ENCODE measurements around the gene FER.
"Not testable (repeated sequence)": the region's sequence is repeated elsewhere in the genome, so short reads cannot be mapped to it uniquely, and the experiment has no call there.

FER gene

DNA sequence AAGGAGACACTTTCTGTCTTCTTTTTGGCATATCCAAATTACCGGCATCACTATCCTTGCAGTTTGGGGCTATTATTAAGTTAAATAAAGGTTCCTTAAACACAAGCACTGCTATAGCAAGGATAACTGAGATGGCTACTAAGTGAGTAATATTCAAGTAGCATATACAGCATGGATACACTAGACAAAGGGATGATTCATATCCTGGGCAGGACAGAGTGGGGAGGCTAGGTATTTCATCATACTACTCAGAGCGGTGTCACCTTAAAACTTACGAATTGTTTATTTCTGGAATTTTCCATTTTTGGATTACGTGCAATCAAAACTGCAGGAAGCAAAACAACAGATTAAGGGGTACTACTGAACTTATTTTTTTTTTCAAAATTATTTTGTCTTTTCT, 54.1 kb downstream of the FER start:
- DNase-seq: no peak

- DNase-seq: no peak
These were observed 63.0 kb downstream of the FER start for GRCh38 chr5:108810717-108811116.

GRCh38 chr5:108813673-108814072, 66.0 kb downstream of the FER start:
- no peak for DNase-seq

GRCh38 chr5:108814551-108814950, 66.9 kb downstream of the FER start:
- DNase-seq: no peak

DNA sequence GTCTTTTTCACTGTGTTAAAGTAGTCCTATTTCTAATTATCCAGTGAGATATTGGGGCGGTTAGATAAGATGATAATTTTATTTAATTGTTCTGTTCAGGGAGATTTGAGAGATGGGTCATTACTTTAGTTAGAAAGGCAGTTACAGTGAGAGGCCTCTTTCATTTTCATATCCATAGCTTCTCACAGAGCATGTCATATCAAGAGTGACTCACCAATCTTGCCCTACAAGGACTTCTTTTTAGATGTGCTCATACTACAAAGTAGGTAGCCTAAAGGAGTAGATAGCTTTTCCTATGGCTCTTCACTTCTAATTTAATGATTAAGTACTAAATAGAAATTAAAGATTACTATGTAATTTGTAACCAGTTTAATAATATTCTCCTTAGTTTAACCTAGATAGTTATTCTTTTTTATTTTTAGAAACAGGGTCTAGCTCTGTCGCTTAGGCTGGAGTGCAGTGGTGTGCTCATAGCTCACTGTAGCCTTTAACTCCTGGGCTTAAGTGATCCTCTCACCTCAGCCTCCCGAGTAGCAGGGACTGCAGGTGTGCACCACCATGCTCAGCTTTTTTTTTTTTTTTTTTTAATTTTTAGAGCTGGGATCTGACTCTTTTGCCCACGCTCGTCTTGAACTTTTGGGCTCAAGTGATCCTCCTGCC, 71.0 kb downstream of the FER start:
- no peak for DNase-seq

- no peak for DNase-seq
These were observed 73.3 kb downstream of the FER start for GRCh38 chr5:108820983-108821382.

DNA sequence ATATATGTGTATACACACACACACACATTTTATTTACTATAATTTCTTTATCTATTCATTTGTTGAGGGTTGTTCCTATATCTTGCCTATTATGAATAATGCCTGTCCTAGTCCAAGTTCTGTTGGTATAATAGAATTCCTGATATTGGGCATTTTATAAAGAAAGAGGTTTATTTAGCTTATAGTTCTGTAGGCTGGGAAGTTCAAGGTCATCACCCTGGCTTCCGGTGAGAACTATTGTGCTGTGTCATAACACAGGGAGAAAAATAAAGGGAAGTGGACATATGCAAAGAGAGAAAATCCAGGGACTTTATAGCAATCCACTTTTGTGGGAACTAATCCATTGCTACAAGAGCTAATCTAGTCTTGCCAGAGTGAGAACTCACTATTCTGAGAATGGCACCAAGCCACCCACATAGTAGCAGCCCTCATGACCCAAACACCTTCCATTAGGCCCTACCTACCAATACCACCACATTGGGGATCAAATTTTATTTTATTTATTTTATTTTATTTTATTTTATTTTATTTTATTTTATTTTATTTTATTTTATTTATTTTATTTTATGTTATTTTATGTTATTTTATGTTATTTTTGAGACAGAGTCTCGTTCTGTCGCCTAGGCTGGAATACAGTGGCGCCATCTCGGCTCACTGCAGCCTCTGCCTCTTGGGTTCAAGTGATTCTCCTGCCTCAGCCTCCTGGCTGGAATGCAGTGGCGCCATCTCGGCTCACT, 74.7 kb downstream of the FER start:
- DNase-seq: no peak

GRCh38 chr5:108827131-108827530, 79.4 kb downstream of the FER start:
- DNase-seq: no peak

DNA sequence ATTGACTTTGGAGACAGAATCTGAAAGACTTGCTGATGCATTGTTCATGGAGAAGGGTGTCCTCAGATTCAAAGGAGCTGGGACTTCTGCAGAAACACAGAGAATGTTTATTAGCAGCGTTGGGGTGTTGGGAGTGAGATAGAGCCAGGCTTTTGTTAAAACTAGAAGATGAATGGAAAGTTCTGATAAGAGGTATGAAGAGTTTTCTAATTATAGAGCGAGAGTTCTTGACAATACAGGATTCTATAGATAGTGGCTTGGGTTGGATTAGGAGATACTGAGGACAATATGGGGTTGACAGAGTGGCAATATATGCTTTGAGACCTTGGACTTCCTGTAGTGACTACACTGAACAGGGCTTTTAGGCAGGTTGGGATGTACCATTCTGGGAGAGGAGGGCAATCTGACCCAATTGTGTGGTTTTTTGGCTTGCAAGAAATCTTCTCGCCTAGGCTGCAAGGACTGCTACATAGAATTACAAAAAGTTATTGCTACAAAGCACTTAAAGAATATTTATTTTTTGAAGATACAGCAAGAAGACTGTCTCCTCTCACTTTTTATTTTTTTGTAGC, 83.1 kb downstream of the FER start:
- no peak for DNase-seq

DNA sequence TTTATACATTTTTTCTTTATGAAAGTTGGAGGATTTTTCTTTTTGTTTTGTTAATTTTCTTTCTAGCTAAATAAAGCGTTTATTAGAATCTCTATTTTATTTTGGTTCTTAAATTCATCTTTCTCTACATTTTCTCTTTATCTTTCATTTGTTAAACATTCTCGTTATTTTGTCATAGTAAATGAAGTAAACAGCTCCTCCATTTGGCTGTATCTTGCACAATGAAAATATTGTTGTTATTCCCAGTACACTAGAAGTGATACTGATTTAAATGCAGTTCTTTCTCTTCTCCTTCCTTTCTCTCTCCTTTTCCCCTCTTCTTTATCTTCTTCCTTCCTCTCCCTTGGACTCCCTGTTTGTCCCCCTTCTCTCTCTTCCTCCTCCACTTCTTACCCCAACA, 88.8 kb downstream of the FER start:
- no peak for DNase-seq

DNA sequence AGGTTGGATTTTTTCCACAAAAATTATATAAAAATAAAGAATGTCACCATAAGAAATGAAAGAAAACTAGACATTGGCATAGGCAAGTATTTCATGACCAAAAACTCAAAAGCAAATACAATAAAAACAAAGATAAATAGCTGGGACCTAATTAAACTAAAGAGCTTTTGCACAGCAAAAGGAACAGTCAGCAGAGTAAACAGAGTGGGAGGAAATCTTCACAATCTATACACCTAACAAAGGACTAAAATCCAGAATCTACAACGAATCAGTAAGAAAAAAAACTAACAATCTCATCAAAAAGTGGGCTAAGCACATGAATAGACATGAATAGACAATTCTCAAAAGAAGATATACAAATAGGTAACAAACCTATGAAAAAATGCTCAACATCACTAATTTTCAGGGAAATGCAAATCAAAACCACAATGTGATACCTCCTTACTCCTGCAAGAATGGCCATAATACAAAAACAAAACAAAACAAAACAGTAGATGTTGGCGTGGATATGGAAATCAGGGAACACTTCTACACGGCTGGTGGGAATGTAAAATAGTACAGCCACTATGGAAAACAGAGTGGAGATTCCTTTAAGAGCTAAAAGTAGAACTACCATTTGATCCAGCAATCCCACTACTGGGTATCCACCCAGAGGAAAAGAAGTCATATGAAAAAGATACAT, 94.7 kb downstream of the FER start:
- DNase-seq: not testable (repeated sequence)

DNA sequence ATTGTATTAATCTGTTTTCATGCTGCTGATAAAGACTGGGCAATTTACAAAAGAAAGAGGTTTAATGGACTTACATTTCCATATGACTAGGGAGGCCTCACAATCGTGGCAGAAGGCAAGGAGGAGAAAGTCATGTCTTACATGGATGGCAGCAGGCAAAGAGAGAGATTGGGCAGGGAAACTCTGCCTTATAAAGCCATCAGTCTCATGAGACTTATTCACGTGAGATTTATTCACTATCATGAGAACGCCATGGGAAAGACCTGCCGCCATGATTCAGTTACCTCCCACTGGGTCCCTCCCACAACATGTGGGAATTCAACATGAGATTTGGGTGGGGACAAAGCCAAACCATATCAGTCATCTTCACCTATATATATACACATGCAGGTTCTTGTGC, 103.4 kb downstream of the FER start:
- DNase-seq: not testable (repeated sequence)

GRCh38 chr5:108857905-108858304, 110.2 kb downstream of the FER start:
- DNase-seq: no peak

GRCh38 chr5:108858959-108859358, 111.3 kb downstream of the FER start:
- DNase-seq: peak; percentile 61

GRCh38 chr5:108862211-108862610, 114.5 kb downstream of the FER start:
- DNase-seq: no peak

- DNase-seq: not testable (repeated sequence)
These were observed 118.4 kb downstream of the FER start for GRCh38 chr5:108866097-108866496.

DNA sequence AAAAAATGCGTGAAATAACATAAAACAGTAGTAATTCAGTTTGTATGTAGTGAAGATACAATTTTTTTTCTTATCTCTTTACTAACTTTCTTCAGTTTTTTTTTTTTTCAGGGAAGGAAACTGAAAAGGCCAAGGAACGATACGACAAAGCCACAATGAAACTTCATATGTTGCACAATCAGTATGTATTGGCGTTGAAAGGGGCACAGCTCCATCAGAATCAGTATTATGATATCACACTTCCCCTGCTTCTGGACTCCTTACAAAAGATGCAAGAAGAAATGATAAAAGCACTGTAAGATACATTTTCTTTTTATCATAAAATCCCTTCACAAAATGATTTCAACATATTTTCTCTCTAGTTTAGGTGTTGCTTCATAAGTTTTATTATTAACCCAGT, 120.0 kb downstream of the FER start:
- DNase-seq: no peak

- DNase-seq: no peak
These were observed 121.4 kb downstream of the FER start for GRCh38 chr5:108869066-108869465.

DNA sequence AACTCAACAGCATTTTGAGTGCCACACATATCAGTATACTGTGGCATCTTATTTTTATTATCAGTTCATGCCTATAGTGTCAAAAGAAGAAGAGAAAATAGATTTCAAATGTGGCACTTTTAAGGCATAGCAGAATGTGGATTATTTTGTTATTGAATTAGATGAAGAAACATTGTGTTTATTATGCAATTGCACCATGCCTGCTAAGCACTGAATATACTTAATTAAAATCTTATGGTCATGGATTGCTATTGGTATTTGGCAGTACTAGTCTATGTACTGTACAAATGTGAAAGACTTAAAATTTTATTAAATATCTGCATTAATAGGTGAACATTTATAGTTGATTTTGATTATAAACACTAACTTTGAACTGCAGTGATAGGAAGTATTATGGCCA, 128.8 kb downstream of the FER start:
- DNase-seq: no peak

GRCh38 chr5:108878756-108879155, 131.1 kb downstream of the FER start:
- no peak for DNase-seq

DNA sequence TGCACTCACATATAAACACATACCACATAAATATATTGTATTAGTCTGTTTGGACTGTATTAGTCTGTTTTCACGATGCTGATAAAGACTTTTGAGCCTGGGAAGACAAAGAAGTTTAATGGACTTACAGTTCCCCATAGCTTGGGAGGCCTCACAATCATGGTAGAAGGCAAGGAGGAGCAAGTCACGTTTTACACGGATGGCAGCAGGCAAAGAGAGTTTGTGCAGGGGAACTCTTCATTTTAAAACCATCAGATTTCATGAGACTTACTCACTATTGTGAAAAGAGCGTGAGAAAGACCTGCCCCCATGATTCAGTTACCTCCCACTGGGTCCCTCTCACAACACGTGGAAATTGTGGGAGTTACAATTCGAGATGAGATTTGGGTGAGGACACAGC, 133.4 kb downstream of the FER start:
- DNase-seq: no peak

DNA sequence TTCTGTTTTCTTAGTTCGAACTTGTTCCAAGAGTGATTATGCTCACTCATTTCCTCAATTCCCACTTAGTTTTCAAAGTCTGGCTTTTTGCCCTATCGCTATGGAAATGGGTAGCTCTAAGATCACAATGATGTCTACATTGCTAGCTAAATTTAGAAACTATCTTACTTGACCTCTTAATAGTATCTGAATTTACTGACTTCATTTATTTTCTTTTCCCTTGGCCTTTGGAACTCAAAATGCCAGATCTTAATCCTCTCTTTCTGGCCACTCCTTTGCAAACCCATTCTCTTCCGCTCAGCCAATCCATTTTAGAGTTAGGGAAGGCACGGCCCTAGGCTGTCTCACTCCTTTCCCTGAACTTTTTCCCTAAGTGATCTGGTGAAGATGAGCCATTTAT, 137.0 kb downstream of the FER start:
- no peak for DNase-seq

GRCh38 chr5:108898257-108898656, 150.6 kb downstream of the FER start:
- DNase-seq: no peak

DNA sequence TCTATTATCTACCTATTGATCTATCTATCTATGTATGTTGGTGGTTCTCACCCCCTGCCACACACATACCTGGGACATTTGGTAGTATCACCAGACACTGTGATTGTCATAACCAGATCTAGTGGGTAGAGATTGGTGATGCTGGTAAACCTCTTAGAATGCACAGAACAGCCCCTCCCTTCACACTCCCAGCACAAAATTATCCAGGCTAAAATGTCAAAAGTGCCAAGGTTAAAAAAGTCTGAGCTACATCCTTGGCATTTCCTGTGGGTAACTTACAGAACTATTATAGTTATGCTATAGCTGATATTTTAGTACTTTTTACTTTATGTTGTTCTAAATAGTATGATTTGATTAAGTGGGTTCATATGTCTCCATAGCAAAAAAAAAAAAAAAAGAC, 151.0 kb downstream of the FER start:
- DNase-seq: no peak
